Measurements from ENCODE around the gene LPAR5. TPM values are rescaled to one million over a fixed set of nuclear protein-coding genes. Genes with fewer than 3 reads are reported as not detected.

Gene LPAR5
- total RNA-seq, 4 donors from 2014 or later: 0.61 to 1.3 TPM; not detected in 2

GRCh38 chr12:6608592-6609281 lies 27.0 kb downstream of the LPAR5 start:
- H3K27ac ChIP-seq: peak overlapping the region; percentile 81 to 100
- peak; percentile 31 to 54 for DNase-seq
- H3K9me3 ChIP-seq: no peaks in the 10 kb centered on the region
- no peak overlapping the region for H3K4me3 ChIP-seq
- no peaks in the 10 kb centered on the region for H3K27me3 ChIP-seq
- peaks cover 14 to 22% of the 10 kb centered on the region in 2 donors for H3K4me1 ChIP-seq
- no peaks in the 10 kb centered on the region for H3K36me3 ChIP-seq
- TF ChIP-seq CTCF (IDR thresholded peaks at IDR 0.05) (no peak), POLR2A (IDR thresholded peaks at IDR 0.05) (no peak)
- intact Hi-C loops (cut with DNase I; ENCODE audit: low total_unique reads): no loop called here

- peak; percentile 65 to 88 for DNase-seq
- H3K27me3 ChIP-seq: no peaks in the 10 kb centered on the region
- intact Hi-C loops (cut with DNase I; ENCODE audit: low total_unique reads): no loop called here
- H3K4me3 ChIP-seq: no peak overlapping the region
- no peaks in the 10 kb centered on the region for H3K9me3 ChIP-seq
- peaks cover 15 to 22% of the 10 kb centered on the region in 2 donors for H3K4me1 ChIP-seq
- no peaks in the 10 kb centered on the region for H3K36me3 ChIP-seq
- H3K27ac ChIP-seq: peak overlapping the region; percentile 81 to 100
- TF ChIP-seq POLR2A (IDR thresholded peaks at IDR 0.05): no peak
- TF ChIP-seq CTCF (IDR thresholded peaks at IDR 0.05): no peak
These were observed 27.8 kb downstream of the LPAR5 start for GRCh38 chr12:6607751-6608591.

DNA sequence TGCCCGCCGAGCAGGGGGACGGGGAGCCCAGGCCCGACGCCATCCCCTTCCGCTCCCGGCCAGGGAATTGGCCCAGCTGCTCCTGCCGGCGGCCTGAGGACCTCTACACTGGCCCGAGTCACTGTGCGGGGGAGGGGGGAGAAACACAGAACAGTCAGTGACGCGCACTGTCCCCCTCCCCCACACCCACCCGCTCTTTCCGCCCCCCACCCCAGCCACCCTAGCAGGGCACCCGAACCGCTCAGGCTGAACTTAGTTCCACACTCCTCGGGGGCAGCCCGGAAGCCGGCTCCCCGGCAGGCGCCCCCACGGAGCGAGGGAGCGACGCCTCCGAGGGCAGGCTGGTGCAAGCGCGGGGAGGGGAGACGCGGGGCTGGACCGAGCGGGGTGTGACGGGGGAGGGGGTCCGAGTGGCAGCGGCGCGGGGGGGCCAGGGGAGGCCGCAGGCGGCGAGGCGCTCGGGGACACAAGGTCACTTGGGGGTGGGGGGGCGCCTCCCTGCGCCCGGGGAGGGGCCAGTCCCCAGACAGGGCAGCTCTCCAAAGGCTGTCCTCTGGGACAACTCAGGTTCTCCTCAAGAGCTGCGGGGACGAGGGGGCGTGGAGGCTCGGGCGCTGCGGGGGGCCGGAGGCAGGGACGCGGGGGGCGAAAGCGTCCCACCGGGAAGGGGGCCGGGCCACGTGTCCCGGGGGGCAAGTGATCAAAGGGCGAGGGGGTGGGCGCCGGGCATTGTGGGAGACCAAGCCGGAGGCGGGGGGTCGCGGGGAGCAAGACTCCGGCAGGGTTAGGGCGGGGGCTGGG lies 29.2 kb downstream of the LPAR5 start:
- H3K4me3 ChIP-seq: peak overlapping the region; percentile 99 to 100
- peak overlapping the region; percentile 98 to 100 for H3K27ac ChIP-seq
- H3K36me3 ChIP-seq: no peaks in the 10 kb centered on the region
- DNase-seq: peak; percentile 74 to 80
- TF ChIP-seq CTCF (IDR thresholded peaks at IDR 0.05): no peak
- no peak for TF ChIP-seq POLR2A (IDR thresholded peaks at IDR 0.05)
- H3K27me3 ChIP-seq: no peaks in the 10 kb centered on the region
- H3K9me3 ChIP-seq: no peaks in the 10 kb centered on the region
- H3K4me1 ChIP-seq: peaks cover 9 to 14% of the 10 kb centered on the region in 2 donors
- intact Hi-C loops (cut with DNase I; ENCODE audit: low total_unique reads): no loop called here

GRCh38 chr12:6605421-6606330 lies 30.1 kb downstream of the LPAR5 start:
- Histone ChIP-seq H3K36me3 (no peaks in the 10 kb centered on the region), H3K9me3 (no peaks in the 10 kb centered on the region), H3K27ac (peak overlapping the region; percentile 98 to 100), H3K4me3 (peak overlapping the region; percentile 99 to 100), H3K27me3 (no peaks in the 10 kb centered on the region), H3K4me1 (peaks cover 9 to 14% of the 10 kb centered on the region in 2 donors)
- peak in 1 of 2 donors; percentile 21 for DNase-seq
- intact Hi-C loops (cut with DNase I; ENCODE audit: low total_unique reads): no loop called here
- TF ChIP-seq POLR2A (IDR thresholded peaks at IDR 0.05) (no peak), CTCF (IDR thresholded peaks at IDR 0.05) (no peak)

All from uterus (tissue), 4 donors.